ENCODE results near the gene AUTS2.

Gene AUTS2

DNA sequence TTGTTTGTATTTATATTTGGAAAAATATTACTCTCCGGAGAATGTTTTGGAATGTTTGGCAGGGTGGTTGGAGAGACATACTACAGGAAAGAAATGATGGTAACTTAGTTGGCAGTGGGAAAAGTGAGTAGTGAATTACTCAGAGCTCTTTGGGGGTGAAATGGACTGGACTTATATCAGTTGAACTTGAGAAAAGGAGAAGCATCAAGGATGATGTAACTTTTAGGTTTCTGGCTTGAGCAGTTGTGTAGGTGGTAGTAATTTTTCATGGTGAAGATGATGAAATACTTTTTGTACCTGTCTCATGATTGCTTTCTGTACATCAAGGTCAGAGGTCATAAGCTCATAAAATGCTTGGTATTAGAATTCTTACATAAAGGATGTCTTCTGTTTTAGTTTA lies 617.2 kb downstream of the AUTS2 start:
- CTCF ChIA-PET, result interaction anchor here (0.7 kb wide), 1 partner anchor 186 kb away, joined by 3 read pairs; no protein-coding TSS in a partner anchor
- no peak for TF ChIP-seq FOXM1 (IDR thresholded peaks at IDR 0.05; ENCODE audit: borderline replicate concordance)
- TF ChIP-seq TARDBP (IDR thresholded peaks at IDR 0.05), result no peak
- no peak for TF ChIP-seq LEF1 (IDR thresholded peaks at IDR 0.05; ENCODE audit: borderline replicate concordance)
- no peak for TF ChIP-seq SUZ12 (IDR thresholded peaks at IDR 0.05)
- TF ChIP-seq CTBP1 (IDR thresholded peaks at IDR 0.05; ENCODE audit: borderline replicate concordance), result no peak
- no peak for TF ChIP-seq HDGF (IDR thresholded peaks at IDR 0.05; ENCODE audit: borderline replicate concordance)
- no peak for TF ChIP-seq BHLHE40 (IDR thresholded peaks at IDR 0.05; ENCODE audit: borderline replicate concordance)
- no peak for TF ChIP-seq ZNF384 (IDR thresholded peaks at IDR 0.05)
- POLR2A ChIA-PET, result no interaction called here
- no peak for DNase-seq (ENCODE audit: extremely low spot score)

DNA sequence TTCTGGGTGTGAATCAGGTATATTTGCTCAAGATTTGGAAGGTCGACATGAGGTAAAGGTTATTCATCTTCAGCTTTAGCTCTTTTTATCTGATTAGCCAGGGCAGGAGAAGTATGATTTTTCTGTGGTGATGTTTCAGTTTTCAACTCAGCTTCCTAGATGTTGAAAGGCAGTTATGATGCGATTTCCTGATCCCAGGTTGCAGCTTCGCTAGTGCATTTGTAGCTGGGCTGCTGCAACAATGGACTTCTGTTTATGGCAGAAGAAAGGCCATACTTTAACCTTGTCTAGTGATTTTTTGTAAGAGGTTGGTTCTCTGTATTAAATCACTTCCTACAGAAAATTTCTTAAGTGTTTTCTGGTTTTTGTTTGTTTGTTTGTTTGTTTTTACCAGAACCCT lies 619.3 kb downstream of the AUTS2 start:
- CTCF ChIA-PET, result no interaction called here
- DNase-seq (ENCODE audit: extremely low spot score), result no peak
- POLR2A ChIA-PET, result no interaction called here
- TF ChIP-seq CTBP1 (IDR thresholded peaks at IDR 0.05; ENCODE audit: borderline replicate concordance) (no peak), TARDBP (IDR thresholded peaks at IDR 0.05) (no peak), ZNF384 (IDR thresholded peaks at IDR 0.05) (no peak), LEF1 (IDR thresholded peaks at IDR 0.05; ENCODE audit: borderline replicate concordance) (no peak)

DNA sequence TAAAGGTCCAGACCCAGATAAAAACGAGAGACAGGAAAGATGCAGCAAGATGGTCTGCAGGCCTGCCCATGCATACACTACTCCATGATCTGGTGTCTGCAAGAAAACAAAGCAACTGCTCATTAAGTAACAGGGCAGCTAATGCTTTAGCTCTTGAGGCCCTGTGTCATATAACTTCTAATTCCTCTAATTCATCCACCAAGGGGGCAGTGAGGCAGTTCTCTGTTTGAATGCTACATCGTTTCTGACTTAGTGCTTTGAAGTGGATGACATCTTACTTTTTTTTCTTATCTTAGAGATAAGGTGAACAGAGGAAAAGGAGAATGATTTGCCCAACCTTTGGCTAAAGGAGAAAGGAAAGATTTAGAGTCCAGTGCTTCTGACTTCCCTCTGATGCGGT lies 619.7 kb downstream of the AUTS2 start:
- ChIA-PET POLR2A (no interaction called here), CTCF (no interaction called here)
- DNase-seq (ENCODE audit: extremely low spot score), result no peak
- TF ChIP-seq L3MBTL2 (conservative IDR thresholded peaks at IDR 0.05), result no peak
- no peak for TF ChIP-seq ARNT (IDR thresholded peaks at IDR 0.05)
- no peak for TF ChIP-seq TARDBP (IDR thresholded peaks at IDR 0.05)
- no peak for TF ChIP-seq NFRKB (IDR thresholded peaks at IDR 0.05)
- no peak for TF ChIP-seq FOXA1 (IDR thresholded peaks at IDR 0.05)
- TF ChIP-seq FOXK2 (IDR thresholded peaks at IDR 0.05), result no peak
- TF ChIP-seq HDGF (IDR thresholded peaks at IDR 0.05; ENCODE audit: borderline replicate concordance), result no peak
- TF ChIP-seq ELF4 (IDR thresholded peaks at IDR 0.05), result no peak
- TF ChIP-seq CTBP1 (IDR thresholded peaks at IDR 0.05; ENCODE audit: borderline replicate concordance), result no peak
- no peak for TF ChIP-seq ZNF384 (IDR thresholded peaks at IDR 0.05)
- no peak for TF ChIP-seq LEF1 (IDR thresholded peaks at IDR 0.05; ENCODE audit: borderline replicate concordance)
- TF ChIP-seq BHLHE40 (IDR thresholded peaks at IDR 0.05; ENCODE audit: borderline replicate concordance), result no peak
- TF ChIP-seq FOXM1 (IDR thresholded peaks at IDR 0.05; ENCODE audit: borderline replicate concordance), result no peak
- no peak for TF ChIP-seq SUZ12 (IDR thresholded peaks at IDR 0.05)
- TF ChIP-seq SP1 (IDR thresholded peaks at IDR 0.05), result no peak

DNA sequence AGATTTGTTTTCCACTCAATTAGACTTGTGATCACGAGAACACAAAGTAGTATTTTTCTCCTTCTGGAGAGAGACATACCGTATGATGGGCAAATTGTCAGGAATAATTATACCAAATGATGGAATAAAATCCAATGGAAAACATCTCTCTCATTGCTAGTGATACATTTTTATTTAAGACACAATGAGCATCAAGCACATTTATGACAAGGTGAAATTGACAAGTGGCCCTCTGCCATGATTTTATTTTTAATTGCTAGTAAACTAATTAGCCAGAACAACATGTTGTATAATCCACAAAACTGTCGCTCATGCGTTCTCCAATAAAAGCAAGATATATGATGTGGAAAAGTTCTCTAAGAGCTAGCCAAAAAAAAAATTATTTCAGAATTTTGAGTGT lies 620.8 kb downstream of the AUTS2 start:
- no peak for DNase-seq (ENCODE audit: extremely low spot score)
- CTCF ChIA-PET, result no interaction called here
- TF ChIP-seq FOXM1 (IDR thresholded peaks at IDR 0.05; ENCODE audit: borderline replicate concordance) (no peak), SP1 (IDR thresholded peaks at IDR 0.05) (no peak), CTBP1 (IDR thresholded peaks at IDR 0.05; ENCODE audit: borderline replicate concordance) (no peak), ARNT (IDR thresholded peaks at IDR 0.05) (no peak), TARDBP (IDR thresholded peaks at IDR 0.05) (no peak), FOXA1 (IDR thresholded peaks at IDR 0.05) (no peak), BHLHE40 (IDR thresholded peaks at IDR 0.05; ENCODE audit: borderline replicate concordance) (no peak), NFRKB (IDR thresholded peaks at IDR 0.05) (no peak), FOXK2 (IDR thresholded peaks at IDR 0.05) (no peak), SUZ12 (IDR thresholded peaks at IDR 0.05) (no peak), L3MBTL2 (conservative IDR thresholded peaks at IDR 0.05) (no peak)
- TF ChIP-seq, protein P1, sequence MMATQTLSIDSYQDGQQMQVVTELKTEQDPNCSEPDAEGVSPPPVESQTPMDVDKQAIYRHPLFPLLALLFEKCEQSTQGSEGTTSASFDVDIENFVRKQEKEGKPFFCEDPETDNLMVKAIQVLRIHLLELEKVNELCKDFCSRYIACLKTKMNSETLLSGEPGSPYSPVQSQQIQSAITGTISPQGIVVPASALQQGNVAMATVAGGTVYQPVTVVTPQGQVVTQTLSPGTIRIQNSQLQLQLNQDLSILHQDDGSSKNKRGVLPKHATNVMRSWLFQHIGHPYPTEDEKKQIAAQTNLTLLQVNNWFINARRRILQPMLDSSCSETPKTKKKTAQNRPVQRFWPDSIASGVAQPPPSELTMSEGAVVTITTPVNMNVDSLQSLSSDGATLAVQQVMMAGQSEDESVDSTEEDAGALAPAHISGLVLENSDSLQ (IDR thresholded peaks at IDR 0.05), result no peak
- POLR2A ChIA-PET, result no interaction called here

DNA sequence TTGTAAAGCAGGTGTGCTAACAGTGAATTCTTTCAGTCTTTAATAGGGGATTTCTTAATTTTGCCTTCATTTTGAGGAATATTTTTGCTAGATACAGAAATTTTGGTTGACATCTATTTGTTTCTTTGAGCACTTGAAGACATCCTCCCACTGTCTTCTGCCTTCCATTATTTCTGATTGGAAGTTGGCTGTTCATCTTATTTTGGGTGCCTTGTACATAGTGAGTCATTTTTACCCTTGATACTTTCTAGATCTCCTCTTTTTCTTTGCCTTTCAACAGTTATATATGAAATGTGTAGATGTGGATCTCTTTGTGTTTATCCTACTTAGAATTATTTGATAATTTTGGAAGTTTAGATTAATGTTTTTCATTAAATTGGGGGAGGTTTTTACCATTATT lies 631.0 kb downstream of the AUTS2 start:
- POLR2A ChIA-PET, result no interaction called here
- no peak for DNase-seq (ENCODE audit: extremely low spot score)
- TF ChIP-seq SP1 (IDR thresholded peaks at IDR 0.05) (no peak), SUZ12 (IDR thresholded peaks at IDR 0.05) (no peak), LEF1 (IDR thresholded peaks at IDR 0.05; ENCODE audit: borderline replicate concordance) (no peak), FOXA1 (IDR thresholded peaks at IDR 0.05) (no peak), CTBP1 (IDR thresholded peaks at IDR 0.05; ENCODE audit: borderline replicate concordance) (no peak), TARDBP (IDR thresholded peaks at IDR 0.05) (no peak), FOXM1 (IDR thresholded peaks at IDR 0.05; ENCODE audit: borderline replicate concordance) (no peak), FOXK2 (IDR thresholded peaks at IDR 0.05) (no peak), BHLHE40 (IDR thresholded peaks at IDR 0.05; ENCODE audit: borderline replicate concordance) (no peak), HDGF (IDR thresholded peaks at IDR 0.05; ENCODE audit: borderline replicate concordance) (no peak), L3MBTL2 (conservative IDR thresholded peaks at IDR 0.05) (no peak), ZNF384 (IDR thresholded peaks at IDR 0.05) (no peak), NFRKB (IDR thresholded peaks at IDR 0.05) (no peak), ARNT (IDR thresholded peaks at IDR 0.05) (no peak), ELF4 (IDR thresholded peaks at IDR 0.05) (no peak)
- TF ChIP-seq, protein P1 (IDR thresholded peaks at IDR 0.05), result no peak
- CTCF ChIA-PET, result no interaction called here

DNA sequence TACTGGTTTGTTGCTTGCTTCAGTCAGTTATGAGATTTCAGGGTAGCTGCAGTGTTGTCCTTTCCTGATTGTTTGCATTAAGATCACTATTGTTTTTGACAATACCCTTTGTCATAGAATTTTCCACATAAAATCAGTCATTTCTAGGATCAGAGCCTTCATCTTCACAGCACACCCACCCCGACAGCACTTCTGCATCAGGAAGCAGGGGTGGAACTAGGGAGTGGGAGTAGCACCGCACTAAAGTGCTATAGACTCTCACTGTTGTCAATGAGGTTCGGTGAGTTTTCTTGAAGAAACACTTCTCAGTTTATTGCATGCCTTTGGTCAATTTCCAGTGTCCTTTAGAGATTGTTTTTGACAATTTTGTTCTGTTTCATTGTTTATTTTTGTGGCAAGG lies 632.5 kb downstream of the AUTS2 start:
- TF ChIP-seq, protein P1 (IDR thresholded peaks at IDR 0.05), result no peak
- TF ChIP-seq ELF4 (IDR thresholded peaks at IDR 0.05) (no peak), BHLHE40 (IDR thresholded peaks at IDR 0.05; ENCODE audit: borderline replicate concordance) (no peak), SUZ12 (IDR thresholded peaks at IDR 0.05) (no peak), FOXK2 (IDR thresholded peaks at IDR 0.05) (no peak), ZNF384 (IDR thresholded peaks at IDR 0.05) (no peak), FOXA1 (IDR thresholded peaks at IDR 0.05) (no peak)
- ChIA-PET POLR2A (no interaction called here), CTCF (no interaction called here)
- DNase-seq (ENCODE audit: extremely low spot score), result no peak
